ENCODE data around the gene FLT3.

GRCh38 chr13:28013482-28013881 is 86.9 kb downstream of the FLT3 start:
- TF ChIP-seq POLR2AphosphoS5 (IDR thresholded peaks at IDR 0.05) (no peak), CTCF (IDR thresholded peaks at IDR 0.05) (no peak)

Data from esophagus muscularis mucosa (tissue), 3 donors.